Adrenal gland (tissue), 12 donors: ENCODE measurements around the gene STARD8. TPM values are rescaled to one million over a fixed set of nuclear protein-coding genes. Genes with fewer than 3 reads are reported as not detected.

ENCODE experiments used
- DNase-seq, 7 donors: peaks; one replicate each; pipeline ENCODE4 v3.0.0-alpha.2; 2019 to 2020
- H3K27ac ChIP-seq, 5 donors: fragments of 200-600 bp; sonication (generic) in 4 of 5; 1 replicate in 3 of 5; 2 replicates in 2 of 5; pipeline versions ENCODE4 v1.5.1 to v1.8.0; 2016 to 2020; ENCODE audit warnings: mild to moderate bottlenecking in 1 of 5
- H3K27me3 ChIP-seq: fragments of 200-600 bp; 2 replicates; pipeline ENCODE4 v1.8.0; 2021
- H3K36me3 ChIP-seq, 2 donors: fragments of 200-600 bp; replicated peaks in 1 of 2; 1 replicate in 1 of 2; 2 replicates in 1 of 2; pipeline versions ENCODE4 v1.5.1 to v1.8.0; 2018 to 2022
- H3K4me1 ChIP-seq, 2 donors: fragments of 200-600 bp; replicated peaks in 1 of 2; 1 replicate in 1 of 2; 2 replicates in 1 of 2; pipeline versions ENCODE4 v1.5.1 to v1.8.0; 2018 to 2021
- H3K4me3 ChIP-seq, 4 donors: fragments of 200-600 bp; sonication (generic) in 3 of 4; one replicate each; pipeline ENCODE4 v1.5.1; 2016 to 2018
- H3K9me3 ChIP-seq, 3 donors: fragments of 200-600 bp; sonication (generic) in 1 of 3; replicated peaks in 1 of 3; 1 replicate in 2 of 3; 2 replicates in 1 of 3; pipeline versions ENCODE4 v1.5.1 to v1.8.0; 2016 to 2021
- CTCF ChIP-seq, 6 experiments: fragments of 450-650 bp in 4 of 6; fragments of 200-600 bp in 2 of 6; sonication (generic) in 1 of 6; IDR thresholded peaks; 1 replicate in 5 of 6; 2 replicates in 1 of 6; pipeline versions ENCODE4 v1.5.1 to v1.8.0; 2016 to 2021; ENCODE audit warnings: antibody characterized with exemption in 6 of 6, mild to moderate bottlenecking in 2 of 6, moderate library complexity in 1 of 6
- POLR2A ChIP-seq, 2 donors: fragments of 450-650 bp; IDR thresholded peaks; one replicate each; pipeline ENCODE4 v1.6.1; 2017; ENCODE audit warnings: antibody characterized with exemption in 2 of 2, mild to moderate bottlenecking in 2 of 2, moderate library complexity in 1 of 2
- WGBS, 4 donors: extraction: QIAGEN DNeasy Blood & Tissue Kit in 2 of 4; methylation state at CpG; one replicate each; pipeline versions ENCODE4 v1.1.5 to v1.1.7; 2013 to 2017; 5-methylcytosine and 5-hydroxymethylcytosine counted together
- intact Hi-C, 2 donors: fragments of 100-400 bp; cut with DNase I; formaldehyde crosslinking; loops; one replicate each; pipeline versions ENCODE4 v1.14.1 to v1.15.0; 2022 to 2023
- polyA plus RNA-seq, 3 donors: library from polyadenylated mRNA; stranded (reverse); fragments of 200-250 nt in 2 of 3; fragments of 350-450 nt in 1 of 3; fragmentation: Illumina TruSeq in 1 of 3; extraction: RNeasy Lipid Tissue Mini Kit (QIAGEN cat#74804) in 1 of 3; gene quantifications; one replicate each; pipeline ENCODE4 v1.2.3, GENCODE V29; 2013 to 2014
- small RNA-seq, 2 donors: library from RNA; depleted of rRNA; stranded (forward); fragments of <200 nt; gene quantifications; one replicate each; pipeline ENCODE3, GENCODE V24; 2016
- total RNA-seq, 9 donors: library from RNA; depleted of rRNA in 4 of 9; stranded (reverse); fragments of >200 nt in 4 of 9; fragments of 120-200 nt in 1 of 9; fragmentation: NEBNext Ultra II Directional in 1 of 9; extraction: Animal tissue kit (Norgen Biotek cat#: 25700) in 1 of 9; gene quantifications; one replicate each; pipeline versions ENCODE4 v1.1.0 to v1.2.4, GENCODE V29; 2013 to 2023
- donor health status: healthy with polysubstance abuse.
- donor health status: Bipolar disorder and iron deficiency.
- donor health status: DM: yes; HTN: yes; CAD: no.
- donor health status: DM: no; HTN: no; CAD: no.
- donor health status: DM: no; HTN: no; CAD: no.
- donor health status: DM: yes; HTN: yes; CAD: no.

Gene STARD8
- total and polyA plus RNA-seq, 12 donors, result 2.8 to 19.6 (median 10.1) TPM

- Histone ChIP-seq H3K27me3 (no peaks in the 10 kb centered on the region), H3K9me3 (no peaks in the 10 kb centered on the region), H3K36me3 (no peaks in the 10 kb centered on the region), H3K4me3 (no peak overlapping the region), H3K27ac (no peak overlapping the region), H3K4me1 (no peaks in the 10 kb centered on the region)
- DNase-seq, result no peak
- no peak for TF ChIP-seq POLR2A (IDR thresholded peaks at IDR 0.05)
- no peak for TF ChIP-seq CTCF (IDR thresholded peaks at IDR 0.05)
- intact Hi-C loops, result no loop called here
These were observed 115.3 kb downstream of the STARD8 start for GRCh38 chrX:68762766-68763165.

- Histone ChIP-seq H3K36me3 (no peaks in the 10 kb centered on the region), H3K4me3 (no peak overlapping the region), H3K27me3 (no peaks in the 10 kb centered on the region), H3K9me3 (no peaks in the 10 kb centered on the region), H3K4me1 (no peaks in the 10 kb centered on the region), H3K27ac (no peak overlapping the region)
- DNase-seq, result no peak
- intact Hi-C loops, result no loop called here
- WGBS, 4 donors, result 83 to 90% (median 86%) methylated on average over 4 of the region's 4 CpGs
- no peak for TF ChIP-seq CTCF (IDR thresholded peaks at IDR 0.05)
- TF ChIP-seq POLR2A (IDR thresholded peaks at IDR 0.05), result no peak
These were observed 116.0 kb downstream of the STARD8 start for GRCh38 chrX:68763481-68763880.

Small RNA genes within 50 kb of the gene (small RNA-seq; reads per million reads assigned to genes)
- gene COX6CP12, result 0 reads per million in 2 donors

Other genes starting within 250 kb of the STARD8 start
- gene OPHN1, start 214.2 kb upstream of the STARD8 start, total RNA-seq, result 1 to 10 TPM; 3.7 to 9.1 (median 5.8) TPM
- gene OPHN1, start 214.2 kb upstream of the STARD8 start, polyA plus RNA-seq, result 1 to 10 TPM; 1.2 to 3.0 (median 1.4) TPM
- 10 to 100 TPM; 23.4 to 60.3 (median 39.5) TPM for gene YIPF6, start 148.6 kb upstream of the STARD8 start, total RNA-seq
- 10 to 100 TPM in 1 of 3 donors, 1 to 10 TPM in 2; 5.9 to 30.6 (median 6.3) TPM for gene YIPF6, start 148.6 kb upstream of the STARD8 start, polyA plus RNA-seq
- 10 to 100 TPM; 32.2 to 66.5 (median 40.7) TPM for gene EFNB1, start 181.4 kb downstream of the STARD8 start, total RNA-seq
- 10 to 100 TPM; 14.0 to 42.5 (median 40.2) TPM for gene EFNB1, start 181.4 kb downstream of the STARD8 start, polyA plus RNA-seq